NCI-H774 (cell line): Measurements from ENCODE around the gene HHATL.
"Not testable (repeated sequence)": the region's sequence is repeated elsewhere in the genome, so short reads cannot be mapped to it uniquely, and the experiment has no call there.

ENCODE experiments used
- DNase-seq: peaks from one replicate; lab custom pipeline; 2025; lab: John Stamatoyannopoulos, UW

Gene HHATL

DNA sequence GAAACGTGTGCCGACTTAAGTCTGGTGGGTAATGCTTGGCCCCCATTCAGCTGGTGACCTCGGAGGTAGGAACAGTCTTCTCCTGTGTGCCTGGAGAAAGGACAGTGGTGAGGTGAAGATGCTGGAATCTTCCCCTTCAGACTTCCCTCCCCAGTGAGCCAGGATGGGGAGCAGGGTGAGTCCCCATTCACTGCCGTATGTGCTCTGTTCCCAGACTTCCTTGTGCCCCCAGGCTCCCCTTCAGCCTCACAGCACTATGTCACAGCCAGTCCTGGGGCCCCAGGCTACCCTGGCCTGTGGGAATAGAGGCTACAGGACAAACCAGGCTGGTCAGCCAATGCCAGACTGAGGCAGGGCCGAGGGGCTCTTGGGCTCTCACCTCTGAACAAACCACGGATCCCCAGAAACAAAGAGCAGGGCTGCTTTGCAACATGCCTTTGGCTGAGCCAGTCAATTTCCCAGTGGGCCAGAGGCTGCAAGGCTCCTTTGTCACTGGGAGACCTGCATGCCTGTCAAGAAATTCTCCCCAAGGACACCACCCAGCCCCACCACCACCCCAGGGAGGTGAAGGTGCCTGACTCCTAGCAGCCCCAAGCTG lies 31.8 kb upstream of the HHATL start:
- no peak for DNase-seq

DNA sequence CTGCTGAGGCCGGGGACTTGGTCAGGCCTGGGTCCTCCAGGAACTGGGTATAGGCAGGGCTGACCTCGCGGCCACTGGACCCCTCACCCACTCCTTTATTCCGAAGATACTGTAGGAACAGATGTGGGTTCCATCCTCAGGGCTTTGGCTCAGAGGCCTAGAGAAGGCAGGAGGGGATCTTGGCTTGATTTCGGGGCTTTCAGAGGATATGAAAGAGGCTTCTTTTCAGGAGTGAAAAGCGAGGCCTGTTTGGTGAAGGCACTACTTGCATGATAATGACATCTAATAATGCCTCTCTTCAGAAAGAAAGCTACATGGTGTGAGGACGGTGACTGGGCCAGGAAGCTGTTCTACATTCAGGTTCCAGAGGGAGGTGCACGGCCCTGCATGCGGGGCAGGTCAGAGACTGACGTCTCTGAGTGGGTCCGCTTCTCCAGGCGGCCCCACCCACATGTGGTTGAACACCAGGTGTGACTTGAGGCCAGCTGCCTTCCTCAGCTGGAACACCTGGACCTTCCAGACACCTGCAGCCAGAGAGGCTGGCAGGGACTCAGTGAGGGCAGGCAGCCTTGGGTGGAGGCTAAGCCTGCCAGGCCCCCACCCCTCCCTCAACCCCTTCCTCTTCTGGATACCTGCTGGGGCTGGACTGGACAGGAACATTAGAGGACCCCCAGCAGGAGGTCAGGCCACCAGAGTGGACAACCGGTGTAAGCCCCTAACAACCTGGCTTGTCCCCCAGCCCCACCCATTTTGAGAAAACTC lies 31.1 kb upstream of the HHATL start:
- no peak for DNase-seq

DNA sequence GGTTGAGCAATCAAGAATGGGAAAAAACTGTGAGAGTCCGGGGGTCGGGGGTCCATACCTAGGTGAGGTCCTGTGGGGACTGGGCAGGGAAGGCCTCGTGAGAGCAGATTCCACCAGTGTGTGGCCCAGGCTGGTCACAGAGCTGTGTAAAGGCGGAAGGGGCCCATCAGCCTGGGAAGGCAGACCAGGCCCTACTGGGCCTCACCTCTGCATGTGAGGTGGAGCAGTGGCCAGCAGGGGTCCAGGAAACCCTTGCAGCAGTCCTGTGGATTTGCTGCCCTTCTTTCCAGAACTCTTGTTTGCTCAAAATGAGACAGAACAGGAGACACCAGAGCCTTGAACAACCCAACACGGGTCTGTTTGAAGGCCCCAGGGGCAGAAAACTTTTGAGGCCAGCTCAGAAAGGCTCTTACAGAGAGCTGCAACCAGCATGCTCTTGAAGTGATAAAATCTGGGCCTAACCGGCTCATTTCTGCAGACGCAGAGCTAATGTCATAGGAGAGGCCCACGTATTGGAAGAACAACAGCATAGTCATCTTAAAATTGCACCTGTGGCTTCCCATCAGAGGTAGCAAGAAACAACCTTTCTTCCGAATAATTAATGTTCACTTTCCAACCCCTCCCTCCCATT lies 30.3 kb upstream of the HHATL start:
- no peak for DNase-seq

DNA sequence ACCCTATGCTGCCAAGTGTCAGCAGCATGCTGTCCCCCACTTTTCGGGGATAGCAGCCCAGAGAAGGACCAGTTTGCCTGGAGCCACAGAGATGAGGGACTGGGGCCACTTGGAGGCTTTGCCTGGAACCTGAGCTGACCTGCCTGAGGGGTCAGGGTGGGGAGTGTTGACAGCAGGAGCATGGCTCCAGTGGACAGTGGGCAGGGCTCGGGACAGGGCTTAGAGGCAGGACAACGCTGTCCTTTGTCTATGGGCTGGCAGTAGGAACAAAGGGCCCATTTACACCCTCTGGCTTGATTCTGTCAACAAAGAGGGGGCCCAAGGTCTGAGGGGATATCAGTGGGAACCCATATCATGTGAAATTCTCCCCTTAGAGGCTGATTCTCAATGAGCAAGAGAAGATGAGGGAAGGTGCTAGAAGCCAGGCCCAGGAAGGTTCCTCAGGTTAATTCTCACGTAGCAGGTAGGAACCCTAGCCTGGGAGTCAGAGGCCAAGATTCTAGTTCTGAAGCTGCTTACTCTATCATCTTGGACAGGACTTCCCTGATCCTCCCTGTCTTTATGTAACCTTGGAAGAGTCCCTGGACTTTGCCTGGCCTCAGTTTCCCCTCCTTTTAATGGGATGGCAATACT lies 29.7 kb upstream of the HHATL start:
- no peak for DNase-seq

DNA sequence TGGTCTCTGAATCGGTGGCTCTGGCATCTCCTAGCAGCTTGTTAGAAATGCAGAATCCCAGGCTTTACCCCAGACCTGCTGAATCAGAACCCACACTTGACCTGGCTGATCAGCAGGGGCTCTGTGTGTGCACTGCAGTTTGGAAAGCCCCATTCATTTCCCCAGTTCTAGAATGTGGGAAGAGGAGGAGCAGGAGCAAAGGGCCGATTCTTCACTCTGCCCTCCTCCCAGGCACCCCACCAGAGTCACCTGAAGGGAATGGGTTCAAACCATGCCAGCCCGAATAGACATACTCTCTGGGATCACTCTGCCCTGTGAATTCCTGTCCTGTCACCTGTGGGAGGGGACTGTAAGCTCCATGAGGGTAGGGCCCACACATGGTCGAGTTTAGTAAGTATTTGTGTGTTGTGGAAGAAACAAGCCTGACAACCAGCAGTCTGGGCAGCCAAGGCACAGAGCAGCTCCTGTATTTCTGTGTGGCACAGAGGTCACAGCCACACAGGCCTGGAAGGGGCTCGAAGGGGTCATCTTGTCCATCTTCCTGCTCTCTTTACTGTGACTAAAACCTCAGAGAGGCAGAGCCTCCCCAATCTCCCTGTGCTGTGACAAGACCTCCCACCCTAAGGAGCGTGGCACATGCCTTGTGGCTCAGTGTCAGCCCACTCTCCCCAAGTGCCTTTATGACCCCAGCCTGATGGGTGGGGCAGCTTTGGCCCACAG lies 29.0 kb upstream of the HHATL start:
- DNase-seq: no peak

DNA sequence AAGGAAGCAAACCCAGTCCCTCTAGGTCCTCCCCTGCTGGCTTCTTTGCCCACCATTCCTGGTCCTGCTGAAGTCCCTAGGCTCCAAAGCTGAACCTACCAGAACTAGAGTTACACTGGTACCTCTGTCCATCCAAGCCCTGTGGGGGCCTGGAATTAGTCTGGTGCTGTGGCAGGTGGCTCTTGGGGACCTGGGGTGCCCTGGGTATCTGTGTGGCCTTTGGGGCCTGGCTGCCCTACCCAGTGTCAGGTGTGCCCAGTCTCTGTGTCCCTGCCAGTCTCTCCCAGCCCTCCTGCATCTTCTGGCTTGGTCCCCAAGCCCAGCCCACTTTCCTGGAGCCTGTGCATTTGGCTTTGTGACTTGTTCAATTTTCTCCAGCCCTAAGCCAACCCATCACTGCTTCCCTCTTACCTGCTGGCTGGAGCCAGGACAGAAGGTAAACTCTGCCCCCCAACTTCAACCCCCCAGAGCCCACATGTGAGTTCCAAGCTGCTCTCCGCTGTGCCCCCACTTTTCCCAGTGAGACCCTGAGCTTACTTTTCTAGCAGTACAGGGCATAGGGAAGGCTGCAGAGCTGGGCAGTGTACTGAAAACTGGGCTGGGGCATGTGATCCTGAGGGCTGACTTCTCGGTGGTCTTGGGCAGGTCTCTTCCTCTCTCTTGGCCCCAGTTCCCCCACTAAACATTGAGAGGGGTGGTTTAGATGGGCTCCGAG lies 28.3 kb upstream of the HHATL start:
- no peak for DNase-seq

DNA sequence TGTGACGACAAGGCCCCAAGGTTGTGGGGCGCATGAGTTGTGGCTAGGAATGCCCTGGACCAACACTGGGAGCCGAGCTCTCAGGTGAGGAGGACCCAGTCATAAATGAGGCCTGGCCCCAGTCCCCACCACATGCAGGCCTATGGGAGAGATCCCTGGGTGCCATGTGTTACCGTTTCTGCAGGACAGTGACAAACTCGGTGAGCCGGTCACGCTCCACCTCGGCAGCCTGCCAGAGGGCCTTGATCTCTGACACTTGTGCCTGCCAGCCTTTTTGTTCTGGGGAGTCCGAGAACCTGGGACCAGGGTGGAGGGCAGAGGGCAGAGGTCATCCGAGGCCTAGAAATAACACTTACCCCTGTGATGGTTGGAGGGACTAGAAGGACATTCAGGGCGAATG lies 27.7 kb upstream of the HHATL start:
- DNase-seq: no peak

DNA sequence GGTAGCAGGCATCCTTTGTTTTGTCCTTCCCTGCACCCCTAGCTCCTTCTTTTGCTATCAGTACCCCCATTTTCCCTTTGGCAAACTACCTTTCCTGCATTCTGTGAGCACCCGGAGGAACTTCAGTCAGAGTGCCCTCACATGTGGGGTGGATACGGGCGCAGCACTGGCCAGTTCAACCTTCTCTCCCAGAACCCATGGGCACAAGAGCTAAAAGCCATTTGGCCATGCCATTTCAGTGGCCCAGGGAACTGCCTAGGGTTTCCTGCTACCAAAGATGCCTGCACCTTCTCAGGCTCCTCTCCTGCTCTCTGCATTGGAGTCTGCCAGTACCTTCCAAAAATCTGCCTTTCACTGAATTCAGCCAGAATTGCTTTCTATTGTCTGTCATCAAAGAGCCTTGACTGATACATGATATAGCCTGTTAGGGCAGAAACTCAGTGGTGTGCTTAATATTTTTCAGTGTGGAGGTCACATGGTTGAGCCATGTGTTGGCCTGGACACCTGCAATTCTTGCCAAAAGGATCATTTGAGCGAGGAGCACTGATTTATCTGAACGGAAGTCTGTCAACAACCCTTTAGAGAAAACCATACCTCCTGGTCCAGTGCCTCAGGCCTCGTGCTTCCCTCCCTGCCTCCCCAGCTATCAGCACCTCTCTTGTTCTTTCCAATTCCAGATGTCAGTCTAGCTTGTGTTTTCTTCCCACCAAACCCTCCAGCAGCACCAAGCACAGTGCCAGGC lies 27.0 kb upstream of the HHATL start:
- no peak for DNase-seq

DNA sequence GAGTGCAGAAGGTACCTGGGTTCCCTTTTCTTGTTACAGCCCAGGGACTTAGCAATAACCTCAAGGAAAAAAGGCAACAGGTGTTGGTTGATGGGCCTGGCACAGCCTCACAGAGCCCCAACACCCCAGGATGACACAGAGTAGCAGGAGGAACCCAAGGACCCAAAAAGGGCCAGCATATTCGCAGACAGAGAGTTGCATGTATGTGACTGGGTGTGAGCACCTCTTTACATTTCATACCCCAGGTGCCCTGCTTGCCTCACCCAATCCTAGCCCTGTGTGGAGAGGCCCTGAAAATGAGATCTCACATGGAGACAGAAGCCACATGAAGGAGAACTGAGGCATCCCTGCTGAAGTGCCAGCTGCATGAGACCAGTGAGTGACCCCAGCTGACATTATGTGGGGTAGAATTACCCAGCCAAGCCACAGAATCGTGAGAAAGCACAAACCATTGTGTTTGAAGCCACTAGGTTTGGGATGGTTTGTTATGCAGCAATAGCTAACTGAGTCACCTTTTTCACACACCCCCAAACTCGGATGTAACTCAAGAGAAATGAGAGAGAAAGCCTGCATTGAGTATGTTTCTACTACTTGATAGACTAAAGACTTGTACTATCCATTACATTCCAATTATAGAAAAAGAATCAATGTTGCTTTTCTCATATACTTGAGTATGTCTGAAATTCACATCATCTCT lies 26.2 kb upstream of the HHATL start:
- DNase-seq: no peak

DNA sequence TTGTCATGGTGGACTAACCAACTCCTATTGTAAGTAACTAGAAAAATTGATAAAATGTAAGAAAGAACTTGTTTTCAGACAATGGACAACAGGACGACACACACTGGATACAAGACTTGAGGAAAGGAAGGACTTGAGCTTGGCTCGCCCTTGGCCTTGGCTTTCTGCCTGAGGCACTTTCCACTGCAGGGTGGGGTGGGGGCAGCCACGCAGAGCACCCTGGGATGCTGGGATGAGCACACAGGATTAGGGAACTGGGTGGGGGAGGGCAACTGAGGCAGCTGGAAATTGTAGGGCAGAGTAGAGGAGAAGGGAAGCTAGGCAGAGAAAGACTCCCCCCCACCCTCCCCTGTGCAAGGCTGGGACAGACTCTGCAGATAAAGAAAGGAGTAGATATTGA lies 25.5 kb upstream of the HHATL start:
- no peak for DNase-seq

DNA sequence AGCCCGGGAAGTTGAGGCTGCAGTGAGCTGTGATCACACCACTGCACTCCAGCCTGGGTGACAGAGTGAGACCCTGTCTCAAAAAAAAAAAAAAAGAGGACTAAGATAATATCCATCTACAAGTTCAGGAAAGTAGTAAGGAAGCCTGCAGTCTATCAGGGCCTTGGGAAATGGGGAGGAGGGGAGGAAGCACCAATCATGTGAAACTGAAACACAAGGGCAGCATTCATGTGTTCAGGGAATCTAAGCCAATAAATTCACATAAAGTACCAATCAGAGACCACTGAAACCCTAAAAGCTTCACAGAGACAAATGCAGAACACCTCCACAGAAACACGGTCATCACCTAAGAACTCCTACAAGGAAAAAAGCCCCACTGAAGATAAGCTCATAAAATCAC lies 22.9 kb upstream of the HHATL start:
- DNase-seq: no peak

DNA sequence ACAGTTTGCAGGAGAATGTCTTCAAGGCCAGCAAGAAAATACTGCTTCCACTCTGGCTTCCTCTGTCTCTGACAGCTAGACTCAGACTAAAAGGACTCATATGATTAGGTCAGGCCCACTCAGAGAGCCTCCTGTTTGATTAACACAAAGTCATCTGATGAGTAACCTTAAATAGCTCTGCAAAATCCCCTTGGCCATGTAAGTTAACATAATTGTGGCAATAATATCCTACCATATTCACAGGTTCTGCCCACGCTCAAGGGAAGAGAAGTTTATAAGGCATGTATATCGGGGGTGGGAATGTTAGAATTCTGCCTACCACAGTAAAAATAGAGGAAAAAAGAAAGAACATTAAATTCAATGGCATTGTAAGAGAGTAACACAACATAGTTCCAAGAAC lies 20.6 kb upstream of the HHATL start:
- DNase-seq: no peak

DNA sequence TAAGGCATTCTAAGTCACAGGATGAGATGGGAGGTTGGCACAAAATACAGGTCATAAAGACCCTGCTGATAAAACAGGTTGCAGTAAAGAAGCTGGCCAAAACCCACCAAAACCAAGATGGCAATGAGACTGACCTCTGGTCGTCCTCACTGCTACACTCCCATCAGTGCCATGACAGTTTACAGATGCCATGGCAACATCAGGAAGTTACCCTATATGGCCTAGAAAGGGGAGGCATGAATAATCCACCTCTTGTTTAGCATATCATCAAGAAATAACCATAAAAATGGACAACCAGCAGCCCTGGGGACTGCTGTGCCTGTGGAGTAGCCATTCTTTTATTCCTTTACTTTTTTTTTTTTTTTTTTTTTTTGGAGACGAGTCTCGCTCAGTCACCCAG lies 19.8 kb upstream of the HHATL start:
- DNase-seq: not testable (repeated sequence)

DNA sequence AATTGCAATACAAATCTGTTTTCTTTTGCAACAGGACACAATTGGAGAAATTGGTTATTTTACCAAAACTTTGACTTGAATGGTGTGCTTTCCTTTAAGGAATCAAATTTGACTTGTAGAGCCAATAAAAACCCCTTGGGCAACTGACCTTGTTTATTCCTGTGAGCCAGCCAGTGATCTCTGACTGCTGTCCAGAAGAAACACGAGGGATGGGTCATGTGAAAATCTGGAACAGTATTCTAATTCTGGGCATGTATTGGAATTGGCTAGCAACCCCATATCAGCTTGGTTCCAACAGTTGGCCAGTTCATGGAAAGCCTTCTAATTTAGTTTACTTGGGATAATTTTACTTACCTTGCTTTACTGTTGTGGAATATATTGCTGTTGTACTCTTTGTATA lies 19.1 kb upstream of the HHATL start:
- no peak for DNase-seq

DNA sequence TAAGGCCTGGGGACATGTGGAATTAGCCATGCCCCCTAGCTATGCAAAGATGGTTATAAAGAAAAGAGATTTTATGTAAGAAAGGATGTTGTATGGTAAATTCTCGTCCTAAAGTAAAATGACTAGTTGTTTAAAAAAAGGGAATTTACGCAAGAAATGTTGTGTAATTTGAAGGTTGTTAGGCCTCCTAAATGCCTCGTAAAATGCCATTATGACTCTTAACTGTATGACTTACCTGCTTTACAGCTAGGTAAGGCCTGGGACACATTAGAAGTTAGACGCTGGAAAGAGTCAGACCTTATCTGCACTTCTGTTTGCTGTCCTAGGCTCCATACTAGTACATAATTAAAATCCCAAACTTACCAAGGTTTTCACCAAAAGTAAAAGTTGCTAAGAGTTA lies 17.5 kb upstream of the HHATL start:
- no peak for DNase-seq

DNA sequence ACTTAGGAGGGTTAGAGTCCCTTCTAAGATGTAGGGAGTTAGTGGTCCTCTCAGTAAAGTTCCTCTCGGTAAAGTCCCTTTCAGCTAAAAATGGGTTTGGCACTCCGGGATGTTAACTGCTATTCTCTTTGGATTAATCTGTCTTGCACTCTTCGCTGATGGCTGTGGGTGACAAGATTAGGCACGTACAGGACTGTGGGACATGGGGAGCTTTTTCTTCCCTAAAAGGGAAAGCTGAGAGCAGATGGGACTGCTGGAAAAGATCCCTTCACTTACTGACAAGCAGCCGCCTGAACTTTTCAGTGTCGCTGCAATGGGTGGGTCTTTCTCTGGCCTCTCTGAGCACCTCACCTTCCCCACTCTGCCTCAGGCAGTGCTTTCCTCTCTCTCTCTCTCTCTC lies 16.4 kb upstream of the HHATL start:
- no peak for DNase-seq

DNA sequence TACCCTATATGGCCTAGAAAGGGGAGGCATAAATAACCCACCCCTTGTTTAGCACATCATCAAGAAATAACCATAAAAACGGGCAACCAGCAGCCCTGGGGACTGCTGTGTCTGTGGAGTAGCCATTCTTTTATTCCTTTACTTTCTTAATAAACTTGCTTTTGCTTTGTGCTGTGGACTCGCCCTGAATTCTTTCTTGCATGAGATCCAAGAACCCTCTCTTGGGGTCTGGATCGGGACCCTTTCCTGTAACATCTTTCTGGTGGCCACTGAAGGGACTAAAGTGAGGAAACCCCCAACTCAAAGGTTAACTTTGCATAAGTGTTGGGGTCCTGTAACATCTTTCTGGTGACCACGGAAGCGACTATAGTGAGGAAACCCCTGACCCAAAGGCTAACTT lies 15.7 kb upstream of the HHATL start:
- no peak for DNase-seq

DNA sequence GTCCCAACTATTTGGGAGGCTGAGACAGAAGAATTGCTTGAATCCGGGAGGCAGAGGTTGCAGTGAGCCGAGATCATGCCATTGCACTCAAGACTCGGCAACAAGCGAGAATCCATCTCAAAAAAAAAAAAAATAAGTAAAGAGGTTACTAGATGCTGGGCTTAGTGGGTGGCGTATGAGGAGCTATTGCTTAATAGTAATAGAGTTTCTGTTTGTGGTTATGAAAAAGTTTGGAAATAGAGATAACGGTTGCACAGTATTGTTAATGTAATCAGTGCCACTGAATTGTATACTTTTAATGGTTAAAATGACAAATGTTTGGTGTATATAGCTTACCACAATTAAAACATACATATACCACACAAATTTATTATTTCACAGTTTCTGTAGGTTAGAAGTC lies 14.7 kb upstream of the HHATL start:
- no peak for DNase-seq

DNA sequence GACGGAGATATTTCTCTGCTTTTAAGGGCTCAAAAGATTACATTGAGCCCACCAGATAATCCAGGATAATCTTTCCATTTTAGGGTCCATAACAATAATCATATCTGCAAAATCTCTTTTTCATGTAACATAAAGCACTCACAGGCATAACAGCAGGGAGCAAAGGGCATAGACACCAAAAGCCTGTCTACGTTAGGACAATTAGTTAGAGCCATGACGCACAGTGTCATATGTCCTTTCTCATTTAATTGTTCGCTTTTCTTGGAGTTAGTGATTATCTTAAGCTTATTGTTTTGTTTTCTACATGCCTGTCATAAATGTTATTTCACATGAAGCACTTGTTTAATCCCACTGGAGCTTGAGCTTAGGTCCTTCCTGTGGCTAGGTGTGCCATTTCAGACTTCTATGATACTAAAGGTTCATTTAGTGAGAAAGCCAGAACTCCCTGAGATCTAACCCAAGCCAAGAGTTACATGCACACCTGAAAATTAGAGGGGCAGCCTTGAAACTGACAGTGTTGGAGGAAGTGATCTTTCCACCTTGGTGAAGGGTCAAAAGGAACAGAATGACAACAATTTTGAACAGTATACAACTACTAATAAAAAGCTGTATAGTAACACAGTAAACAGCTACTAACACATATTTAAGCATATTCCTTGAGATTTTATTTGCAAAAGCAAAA lies 11.7 kb upstream of the HHATL start:
- DNase-seq: no peak

DNA sequence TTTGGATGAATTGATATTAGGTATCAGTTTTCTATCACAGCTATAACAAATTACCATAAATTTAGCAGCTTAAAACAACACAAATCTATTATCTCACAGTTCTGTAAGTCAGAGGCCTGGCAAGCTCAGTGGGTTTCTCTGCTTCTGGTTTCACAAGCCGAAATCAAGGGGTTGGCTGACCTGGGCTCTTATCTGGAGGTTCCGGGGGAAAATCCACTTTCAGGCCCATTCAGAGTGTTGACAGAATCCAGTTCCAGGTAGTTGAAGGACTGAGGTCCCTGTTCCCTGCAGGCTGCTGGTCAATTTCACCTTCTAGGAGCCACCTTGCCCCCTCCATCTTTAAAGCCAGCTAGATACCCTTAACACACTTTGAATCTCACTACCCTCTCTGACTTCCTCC lies 11.1 kb upstream of the HHATL start:
- DNase-seq: no peak
